Activated CD4-positive, alpha-beta T cell treated with anti-CD3 and anti-CD28 coated beads, Interleukin-2, amount 50 U/mL, for 4 hours (primary cell): ENCODE results near the gene KATNIP.

Experiments
- DNase-seq, 2 experiments: peaks; one replicate each; pipeline ENCODE4 v3.0.0-alpha.2; 2020

KATNIP gene

GRCh38 chr16:27586711-27587110 lies 36.8 kb downstream of the KATNIP start:
- no peak for DNase-seq

- no peak for DNase-seq
These were observed 38.1 kb downstream of the KATNIP start for GRCh38 chr16:27588057-27588456.

GRCh38 chr16:27591837-27592236 lies 41.9 kb downstream of the KATNIP start:
- DNase-seq: no peak

GRCh38 chr16:27595475-27595874 lies 45.5 kb downstream of the KATNIP start:
- no peak for DNase-seq

- DNase-seq: no peak
These were observed 46.0 kb downstream of the KATNIP start for GRCh38 chr16:27595993-27596392.

- DNase-seq: no peak
These were observed 46.5 kb downstream of the KATNIP start for GRCh38 chr16:27596411-27596810.

- no peak for DNase-seq
These were observed 47.4 kb downstream of the KATNIP start for GRCh38 chr16:27597361-27597760.

GRCh38 chr16:27598220-27598619 lies 48.3 kb downstream of the KATNIP start:
- DNase-seq: no peak

- no peak for DNase-seq
These were observed 49.1 kb downstream of the KATNIP start for GRCh38 chr16:27598931-27599565.

GRCh38 chr16:27599606-27600005 lies 49.7 kb downstream of the KATNIP start:
- no peak for DNase-seq
